Hepatocyte (in vitro differentiated cells): ENCODE data around the gene OS9.

ENCODE experiments used
- CTCF ChIP-seq: fragments of 200-600 bp; sonication (generic); IDR thresholded peaks from 2 replicates; pipeline ENCODE4 v1.5.1; 2016; ENCODE audit warnings: antibody characterized with exemption, mild to moderate bottlenecking; ENCODE audit not compliant: poor library complexity
- EZH2 ChIP-seq: fragments of 200-600 bp; sonication (generic); IDR thresholded peaks from 2 replicates; pipeline ENCODE4 v1.6.1; 2016; ENCODE audit warnings: antibody characterized with exemption, mild to moderate bottlenecking, borderline replicate concordance

- TF ChIP-seq CTCF, result no peak
- TF ChIP-seq EZH2, result no peak
These were observed 29.0 kb downstream of the OS9 start for GRCh38 chr12:57722716-57723629.
